SK-N-SH (cell line): Measurements from ENCODE around the gene DDX25.

Experiments
- EP300 ChIP-seq, 2 experiments: IDR thresholded peaks; 2 replicates each; pipeline versions ENCODE4 v1.4.0 to v1.6.1; 2012; ENCODE audit warnings: borderline replicate concordance in 1 of 2, low read depth in 1 of 2, low read length in 1 of 2
- JUND ChIP-seq: IDR thresholded peaks from 2 replicates; pipeline ENCODE4 v1.4.0; 2012
- SMC3 ChIP-seq: IDR thresholded peaks from 2 replicates; pipeline ENCODE4 v1.6.1; 2012; ENCODE audit warnings: low read depth, low read length, improper control_type of control experiment

DNA sequence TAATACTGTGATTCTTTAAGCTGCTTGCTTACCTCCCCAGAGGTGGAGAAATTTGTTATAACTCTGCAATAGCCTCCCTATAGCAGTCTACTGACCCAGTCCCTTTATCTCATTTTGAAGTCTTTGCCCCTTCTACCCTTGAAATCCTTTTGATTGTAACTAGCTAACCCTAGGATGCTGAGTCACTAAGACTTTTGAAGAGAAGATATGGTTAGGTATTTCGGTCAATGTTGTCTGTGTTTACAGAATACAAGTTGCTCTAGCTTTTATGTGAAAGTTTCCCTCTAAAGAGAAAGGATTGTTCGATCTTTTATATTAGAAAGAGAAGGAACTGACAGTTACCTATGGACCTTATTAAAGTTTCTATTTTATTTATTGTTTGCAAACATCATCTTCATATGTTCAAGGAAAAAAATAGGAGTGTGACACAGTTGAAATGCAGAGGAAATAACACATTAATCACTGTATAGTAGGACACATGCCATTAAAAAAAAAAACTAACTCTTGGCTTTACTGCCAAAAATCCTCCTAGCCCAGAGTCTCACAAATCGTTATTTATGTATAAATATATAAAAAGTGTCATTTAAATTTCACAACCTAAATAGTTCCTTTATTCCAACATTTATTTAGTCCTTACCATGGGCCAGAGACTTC lies 13.7 kb upstream of the DDX25 start:
- TF ChIP-seq EP300 (IDR thresholded peaks at IDR 0.05; ENCODE audit: borderline replicate concordance in 1 of 2, low read depth in 1 of 2, low read length in 1 of 2) (no peak), SMC3 (no peak), JUND (no peak)
